GM11168 (cell line): ENCODE data around the gene RBFOX2.
"Not testable (repeated sequence)": the region's sequence is repeated elsewhere in the genome, so short reads cannot be mapped to it uniquely, and the experiment has no call there.

Source experiments
- in situ Hi-C: fragments of 300-500 bp; cut with MboI; formaldehyde crosslinking; loops from one replicate; pipeline ENCODE4 v1.12.0; 2022; ENCODE audit warnings: low sequenced_read_pairs; ENCODE audit not compliant: unreplicated experiment

RBFOX2 gene

GRCh38 chr22:36028646-36029405 is at the start of gene RBFOX2:
TSS of gene RBFOX2 (minus strand) at chr22:36028824. CDS start at chr22:36028425, 399 bp downstream.
- in situ Hi-C loops: no loop called here

- in situ Hi-C loops: no loop called here
Observed at GRCh38 chr22:36077271-36077670, 48.6 kb upstream of the RBFOX2 start.

- in situ Hi-C loops: no loop called here
Observed at GRCh38 chr22:36075724-36076123, 47.1 kb upstream of the RBFOX2 start.

- in situ Hi-C loops: no loop called here
Observed at GRCh38 chr22:36075230-36075629, 46.6 kb upstream of the RBFOX2 start.

GRCh38 chr22:36073476-36073875 is 44.9 kb upstream of the RBFOX2 start:
- in situ Hi-C loops: no loop called here

- in situ Hi-C loops: not testable (repeated sequence)
Observed at GRCh38 chr22:36070645-36071044, 42.0 kb upstream of the RBFOX2 start.

GRCh38 chr22:36069368-36069767 is 40.7 kb upstream of the RBFOX2 start:
- in situ Hi-C loops: no loop called here

- in situ Hi-C loops: no loop called here
Observed at GRCh38 chr22:36068776-36069344, 40.2 kb upstream of the RBFOX2 start.

GRCh38 chr22:36067235-36067558 is 38.6 kb upstream of the RBFOX2 start:
- in situ Hi-C loops: no loop called here

GRCh38 chr22:36065775-36066544 is 37.3 kb upstream of the RBFOX2 start:
- in situ Hi-C loops: no loop called here

- in situ Hi-C loops: no loop called here
Observed at GRCh38 chr22:36065462-36065774, 36.8 kb upstream of the RBFOX2 start.

GRCh38 chr22:36064358-36064757 is 35.7 kb upstream of the RBFOX2 start:
- in situ Hi-C loops: no loop called here

- in situ Hi-C loops: no loop called here
Observed at GRCh38 chr22:36056980-36057379, 28.4 kb upstream of the RBFOX2 start.

- in situ Hi-C loops: no loop called here
Observed at GRCh38 chr22:36055376-36056295, 27.0 kb upstream of the RBFOX2 start.

GRCh38 chr22:36054446-36054845 is 25.8 kb upstream of the RBFOX2 start:
- in situ Hi-C loops: not testable (repeated sequence)

- in situ Hi-C loops: no loop called here
Observed at GRCh38 chr22:36053242-36054147, 24.9 kb upstream of the RBFOX2 start.

- in situ Hi-C loops: no loop called here
Observed at GRCh38 chr22:36052505-36052941, 23.9 kb upstream of the RBFOX2 start.

- in situ Hi-C loops: no loop called here
Observed at GRCh38 chr22:36049678-36049997, 21.0 kb upstream of the RBFOX2 start.

- in situ Hi-C loops: no loop called here
Observed at GRCh38 chr22:36048911-36049677, 20.5 kb upstream of the RBFOX2 start.
